ENCODE measurements around the gene TMEM132A.

The TMEM132A gene

GRCh38 chr11:60957188-60957587 is 32.9 kb downstream of the TMEM132A start:
- Histone ChIP-seq H3K4me3 (ENCODE audit: low read depth in 1 of 2, low read length in 2 of 2) (no peak overlapping the region), H3K9ac (ENCODE audit: low read depth, low read length) (no peak overlapping the region), H3K27me3 (ENCODE audit: insufficient read depth, low read length, poor library complexity) (peaks cover 3% of the 10 kb centered on the region), H3K36me3 (ENCODE audit: insufficient read depth, low read length) (no peaks in the 10 kb centered on the region), H3K4me1 (ENCODE audit: insufficient read depth, low read length) (no peaks in the 10 kb centered on the region), H3K27ac (ENCODE audit: low read length) (no peak overlapping the region), H3K4me2 (ENCODE audit: insufficient read depth, low read length) (no peak overlapping the region), H2AFZ (ENCODE audit: low read depth, low read length) (no peak overlapping the region), H4K20me1 (ENCODE audit: insufficient read depth, low read length) (no peaks in the 10 kb centered on the region), H3K9me3 (ENCODE audit: insufficient read depth, low read length, severe bottlenecking) (no peaks in the 10 kb centered on the region), H3K79me2 (ENCODE audit: insufficient read depth, low read length) (no peaks in the 10 kb centered on the region)
- no peak for DNase-seq
- no peak for ATAC-seq (ENCODE audit: insufficient read depth, low read depth)
- no peak for TF ChIP-seq CTCF (IDR thresholded peaks at IDR 0.05; ENCODE audit: borderline replicate concordance, extremely low read depth, low read length, poor library complexity, severe bottlenecking)
- TF ChIP-seq EZH2 (IDR thresholded peaks at IDR 0.05; ENCODE audit: borderline replicate concordance, low read depth, low read length, severe bottlenecking), result no peak

- Histone ChIP-seq H3K4me1 (ENCODE audit: insufficient read depth, low read length) (no peaks in the 10 kb centered on the region), H3K4me3 (ENCODE audit: low read depth in 1 of 2, low read length in 2 of 2) (no peak overlapping the region), H4K20me1 (ENCODE audit: insufficient read depth, low read length) (no peaks in the 10 kb centered on the region), H2AFZ (ENCODE audit: low read depth, low read length) (no peak overlapping the region), H3K27ac (ENCODE audit: low read length) (no peak overlapping the region), H3K9me3 (ENCODE audit: insufficient read depth, low read length, severe bottlenecking) (no peaks in the 10 kb centered on the region), H3K36me3 (ENCODE audit: insufficient read depth, low read length) (no peaks in the 10 kb centered on the region), H3K79me2 (ENCODE audit: insufficient read depth, low read length) (no peaks in the 10 kb centered on the region), H3K4me2 (ENCODE audit: insufficient read depth, low read length) (no peak overlapping the region), H3K27me3 (ENCODE audit: insufficient read depth, low read length, poor library complexity) (no peaks in the 10 kb centered on the region), H3K9ac (ENCODE audit: low read depth, low read length) (no peak overlapping the region)
- no peak for DNase-seq
- TF ChIP-seq CTCF (IDR thresholded peaks at IDR 0.05; ENCODE audit: borderline replicate concordance, extremely low read depth, low read length, poor library complexity, severe bottlenecking), result no peak
- TF ChIP-seq EZH2 (IDR thresholded peaks at IDR 0.05; ENCODE audit: borderline replicate concordance, low read depth, low read length, severe bottlenecking), result no peak
- no peak for ATAC-seq (ENCODE audit: insufficient read depth, low read depth)
These were observed 35.2 kb downstream of the TMEM132A start for GRCh38 chr11:60959431-60959830.

- H3K4me3 ChIP-seq (ENCODE audit: low read depth in 1 of 2, low read length in 2 of 2), result no peak overlapping the region
- H3K4me1 ChIP-seq (ENCODE audit: insufficient read depth, low read length), result no peaks in the 10 kb centered on the region
- no peaks in the 10 kb centered on the region for H3K36me3 ChIP-seq (ENCODE audit: insufficient read depth, low read length)
- ATAC-seq (ENCODE audit: insufficient read depth, low read depth) (no peak), DNase-seq (no peak)
- TF ChIP-seq CTCF (IDR thresholded peaks at IDR 0.05; ENCODE audit: borderline replicate concordance, extremely low read depth, low read length, poor library complexity, severe bottlenecking) (no peak), EZH2 (IDR thresholded peaks at IDR 0.05; ENCODE audit: borderline replicate concordance, low read depth, low read length, severe bottlenecking) (no peak)
- no peaks in the 10 kb centered on the region for H4K20me1 ChIP-seq (ENCODE audit: insufficient read depth, low read length)
- no peak overlapping the region for H3K4me2 ChIP-seq (ENCODE audit: insufficient read depth, low read length)
- H3K27me3 ChIP-seq (ENCODE audit: insufficient read depth, low read length, poor library complexity), result no peaks in the 10 kb centered on the region
- no peak overlapping the region for H2AFZ ChIP-seq (ENCODE audit: low read depth, low read length)
- no peaks in the 10 kb centered on the region for H3K9me3 ChIP-seq (ENCODE audit: insufficient read depth, low read length, severe bottlenecking)
- no peaks in the 10 kb centered on the region for H3K79me2 ChIP-seq (ENCODE audit: insufficient read depth, low read length)
- no peak overlapping the region for H3K9ac ChIP-seq (ENCODE audit: low read depth, low read length)
- H3K27ac ChIP-seq (ENCODE audit: low read length), result no peak overlapping the region
These were observed 36.1 kb downstream of the TMEM132A start for GRCh38 chr11:60960405-60960804.

- DNase-seq (no peak), ATAC-seq (ENCODE audit: insufficient read depth, low read depth) (no peak)
- Histone ChIP-seq H3K36me3 (ENCODE audit: insufficient read depth, low read length) (no peaks in the 10 kb centered on the region), H3K79me2 (ENCODE audit: insufficient read depth, low read length) (no peaks in the 10 kb centered on the region), H4K20me1 (ENCODE audit: insufficient read depth, low read length) (no peaks in the 10 kb centered on the region), H3K9me3 (ENCODE audit: insufficient read depth, low read length, severe bottlenecking) (no peaks in the 10 kb centered on the region), H3K4me3 (ENCODE audit: low read depth in 1 of 2, low read length in 2 of 2) (no peak overlapping the region), H3K9ac (ENCODE audit: low read depth, low read length) (no peak overlapping the region), H3K27ac (ENCODE audit: low read length) (no peak overlapping the region), H3K4me1 (ENCODE audit: insufficient read depth, low read length) (no peaks in the 10 kb centered on the region), H3K27me3 (ENCODE audit: insufficient read depth, low read length, poor library complexity) (no peaks in the 10 kb centered on the region), H3K4me2 (ENCODE audit: insufficient read depth, low read length) (no peak overlapping the region), H2AFZ (ENCODE audit: low read depth, low read length) (no peak overlapping the region)
- TF ChIP-seq CTCF (IDR thresholded peaks at IDR 0.05; ENCODE audit: borderline replicate concordance, extremely low read depth, low read length, poor library complexity, severe bottlenecking), result no peak
- TF ChIP-seq EZH2 (IDR thresholded peaks at IDR 0.05; ENCODE audit: borderline replicate concordance, low read depth, low read length, severe bottlenecking), result no peak
These were observed 40.5 kb downstream of the TMEM132A start for GRCh38 chr11:60964801-60965200.

Data from DND-41 (cell line).